HG03280 (cell line): ENCODE results near the gene RHBDL3.

ENCODE experiments used
- ATAC-seq: cut with Tn5 transposase; IDR thresholded peaks from one replicate; pipeline ENCODE4 v1.9.1; 2021; ENCODE audit warnings: mild to moderate bottlenecking, moderate library complexity; ENCODE audit not compliant: unreplicated experiment

RHBDL3 gene

DNA sequence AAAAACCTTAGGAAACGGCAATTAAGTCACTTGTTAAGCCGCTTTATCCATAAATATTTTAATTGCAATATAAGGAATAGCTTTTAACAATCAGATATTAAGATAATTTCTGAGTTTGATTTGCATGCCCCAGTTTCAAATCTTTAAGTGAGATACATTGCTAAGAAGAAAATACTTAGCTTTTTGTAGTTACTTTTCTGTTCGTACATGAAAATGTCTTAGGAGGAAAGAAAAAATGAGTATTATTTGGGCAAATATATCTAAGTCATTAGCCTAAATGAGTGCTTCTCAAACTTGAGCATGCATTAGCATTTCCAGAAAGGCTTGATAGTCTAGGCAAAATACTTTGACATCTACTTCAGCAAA is 90.7 kb downstream of the RHBDL3 start:
- ATAC-seq: no peak

DNA sequence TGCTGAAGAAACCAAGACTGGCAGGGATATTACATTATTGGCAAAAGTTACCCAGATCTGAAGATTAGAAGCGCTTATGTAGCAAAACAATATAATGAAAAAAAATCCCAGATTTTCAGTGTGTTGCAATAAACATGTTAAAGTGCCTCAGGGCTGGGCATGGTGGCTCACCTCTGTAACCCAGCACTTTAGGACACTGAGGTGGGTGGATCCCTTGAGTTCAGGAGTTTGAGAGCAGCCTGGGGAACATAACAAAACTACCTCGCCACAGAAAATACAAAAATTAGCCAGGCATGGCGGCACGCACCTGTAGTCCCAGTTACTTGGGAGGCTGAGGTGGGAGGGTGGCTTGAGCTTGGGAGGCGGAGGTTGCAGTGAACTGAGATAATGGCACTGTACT is 91.1 kb downstream of the RHBDL3 start:
- ATAC-seq: no peak

DNA sequence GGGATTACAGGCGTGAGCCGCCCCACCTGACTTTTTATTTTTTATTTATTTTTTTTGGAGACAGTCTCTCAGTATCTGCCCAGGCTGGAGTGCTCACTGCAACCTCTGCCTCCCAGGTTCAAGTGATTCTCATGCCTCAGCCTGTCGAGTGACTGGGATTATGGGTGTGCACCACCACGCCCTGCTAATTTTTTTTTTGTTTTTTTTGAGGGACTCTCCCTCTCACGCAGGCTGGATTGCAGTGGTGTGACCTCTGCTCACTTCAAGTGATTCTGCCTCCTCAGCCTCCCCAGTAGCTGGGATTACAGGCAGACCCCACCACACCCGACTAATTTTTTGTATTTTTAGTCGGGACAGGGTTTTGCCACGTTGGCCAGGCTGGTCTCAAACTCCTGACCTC is 92.0 kb downstream of the RHBDL3 start:
- no peak for ATAC-seq

DNA sequence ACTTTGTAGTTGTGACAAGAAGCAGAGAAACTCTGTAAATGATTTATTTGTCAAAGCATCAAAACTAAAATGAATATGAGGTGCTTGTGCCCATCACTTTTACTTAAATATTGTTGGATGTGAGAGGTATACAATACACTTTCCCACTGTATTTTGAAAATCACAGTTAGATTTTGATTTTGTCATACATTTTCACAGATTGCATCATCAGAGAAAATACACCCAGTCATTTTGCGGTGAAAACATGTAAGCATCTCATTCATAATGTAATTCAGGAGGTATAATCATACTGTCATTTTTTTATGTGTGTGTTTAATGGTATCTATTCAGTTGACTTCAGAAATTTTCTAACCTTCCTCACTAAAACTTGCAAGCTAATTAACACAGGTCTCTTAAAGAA is 95.6 kb downstream of the RHBDL3 start:
- no peak for ATAC-seq

DNA sequence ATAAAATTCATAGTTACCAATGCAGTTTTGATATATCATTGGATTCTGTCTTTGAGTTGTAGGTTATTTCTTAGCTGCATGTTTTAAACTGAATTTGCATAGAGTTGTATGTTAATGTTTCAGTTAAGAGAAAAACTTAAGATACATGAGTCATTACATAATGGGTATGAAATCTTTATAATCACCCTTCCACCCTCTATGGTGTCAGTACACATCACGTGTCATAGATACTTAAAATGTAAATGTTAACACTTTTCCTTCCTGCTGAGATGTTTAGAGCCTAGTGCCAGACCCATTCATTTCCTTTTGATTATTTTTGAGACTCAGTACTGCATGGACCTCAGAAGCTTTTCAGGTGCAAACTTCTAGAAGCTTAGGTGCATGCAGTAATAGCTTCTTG is 104.8 kb downstream of the RHBDL3 start:
- ATAC-seq: no peak
